CD8-positive, alpha-beta memory T cell (primary cell): ENCODE results near the gene NCOA1. TPM values are rescaled to one million over a fixed set of nuclear protein-coding genes. Genes with fewer than 3 reads are reported as not detected.
"Not testable (repeated sequence)": the region's sequence is repeated elsewhere in the genome, so short reads cannot be mapped to it uniquely, and the experiment has no call there.

Experiments used
- CTCF ChIA-PET: fragments of 350-600 bp; sonication (Branson Sonifier 250); formaldehyde crosslinking; loops from one replicate; lab custom pipeline; 2021; ENCODE audit warnings: antibody characterized with exemption; lab: Charles Lee
- POLR2A ChIA-PET: fragments of 350-600 bp; sonication (Branson Sonifier 250); formaldehyde crosslinking; loops from one replicate; lab custom pipeline; 2021; ENCODE audit warnings: antibody characterized with exemption; lab: Charles Lee
- DNase-seq, 5 donors: peaks; one replicate each; pipeline versions ENCODE4 v3.0.0 to v3.0.0-alpha.2; 2020 to 2022; ENCODE audit warnings: mixed read lengths in 1 of 5
- H3K27ac ChIP-seq: one replicate; pipeline ENCODE4 v1.7.0; 2013; ENCODE audit warnings: low read depth, mild to moderate bottlenecking, low read length, moderate library complexity
- H3K27me3 ChIP-seq: 2 replicates; pipeline ENCODE4 v1.7.0; 2013; ENCODE audit warnings: low read length, mild to moderate bottlenecking; ENCODE audit not compliant: insufficient read depth, poor library complexity, severe bottlenecking
- H3K36me3 ChIP-seq: 2 replicates; pipeline ENCODE4 v1.7.0; 2013; ENCODE audit warnings: mild to moderate bottlenecking, low read length, moderate library complexity; ENCODE audit not compliant: insufficient read depth
- H3K4me1 ChIP-seq: 2 replicates; pipeline ENCODE4 v1.7.0; 2013; ENCODE audit warnings: mild to moderate bottlenecking, low read length, moderate library complexity; ENCODE audit not compliant: insufficient read depth
- H3K4me3 ChIP-seq: 2 replicates; pipeline ENCODE4 v1.7.0; 2013; ENCODE audit warnings: mild to moderate bottlenecking, low read length
- H3K9me3 ChIP-seq: 2 replicates; pipeline ENCODE4 v1.7.0; 2013; ENCODE audit warnings: mild to moderate bottlenecking, low read length
- H3K27ac Mint-ChIP-seq, 8 donors: one replicate each; pipeline ENCODE4 v1.8.0; 2020 to 2021; ENCODE audit warnings: mixed read lengths in 8 of 8, mild to moderate bottlenecking in 6 of 8, inconsistent platforms in 3 of 8, moderate library complexity in 3 of 8
- H3K27me3 Mint-ChIP-seq, 2 donors: one replicate each; pipeline ENCODE4 v1.8.0; 2020 to 2021; ENCODE audit warnings: mixed read lengths in 2 of 2, mild to moderate bottlenecking in 1 of 2, moderate library complexity in 1 of 2
- H3K36me3 Mint-ChIP-seq, 3 donors: one replicate each; pipeline ENCODE4 v1.8.0; 2020 to 2021; ENCODE audit warnings: mixed read lengths in 3 of 3, inconsistent platforms in 1 of 3, mild to moderate bottlenecking in 1 of 3
- H3K4me1 Mint-ChIP-seq, 3 donors: one replicate each; pipeline ENCODE4 v1.8.0; 2020 to 2021; ENCODE audit warnings: mixed read lengths in 3 of 3, inconsistent platforms in 1 of 3, mild to moderate bottlenecking in 1 of 3
- H3K4me3 Mint-ChIP-seq, 7 donors: one replicate each; pipeline ENCODE4 v1.8.0; 2020 to 2021; ENCODE audit warnings: mixed read lengths in 7 of 7, mild to moderate bottlenecking in 6 of 7, moderate library complexity in 4 of 7, inconsistent platforms in 2 of 7
- H3K9me3 Mint-ChIP-seq, 5 donors: one replicate each; pipeline ENCODE4 v1.8.0; 2020 to 2022; ENCODE audit warnings: mixed read lengths in 5 of 5, mild to moderate bottlenecking in 3 of 5, moderate library complexity in 2 of 5, inconsistent platforms in 1 of 5
- polyA plus RNA-seq: library from polyadenylated mRNA; unstranded; fragments of 300-500 nt; fragmentation: Illumina TruSeq; gene quantifications from one replicate; pipeline ENCODE4 v1.2.3, GENCODE V29; 2021
- total RNA-seq, 2 experiments: library from RNA; stranded (reverse); gene quantifications; one replicate each; pipeline ENCODE4 v1.2.3, GENCODE V29; 2021

NCOA1 gene
- total and polyA plus RNA-seq, 3 experiments from 2014 or later: 32.2 to 35.7 (median 32.7) TPM

GRCh38 chr2:24577481-24577880, 86.4 kb downstream of the NCOA1 start:
- no peaks in the 10 kb centered on the region for H3K36me3 ChIP-seq
- Mint-ChIP-seq H3K36me3 (peaks cover 12 to 17% (median 17%) of the 10 kb centered on the region in 3 donors), H3K4me1 (peaks cover 56 to 86% (median 79%) of the 10 kb centered on the region in 3 donors), H3K27me3 (no peaks in the 10 kb centered on the region), H3K9me3 (no peaks in the 10 kb centered on the region), H3K4me3 (peak overlapping the region in 5 of 7 donors; percentile 63 to 74 (median 69)), H3K27ac (peak overlapping the region in 4 of 8 donors; percentile 29 to 67 (median 60))
- ChIA-PET CTCF (interaction anchor here (0.6 to 0.9 kb wide), 2 partner anchors 14 to 15 kb away, joined by 3 read pairs; no protein-coding TSS in a partner anchor), POLR2A (no interaction called here)
- H3K27me3 ChIP-seq: no peaks in the 10 kb centered on the region
- H3K4me1 ChIP-seq: peaks cover 20% of the 10 kb centered on the region
- no peak overlapping the region for H3K4me3 ChIP-seq
- no peak for DNase-seq
- H3K27ac ChIP-seq: no peak overlapping the region
- H3K9me3 ChIP-seq: no peaks in the 10 kb centered on the region

- Mint-ChIP-seq H3K4me1 (peaks cover 53 to 77% (median 72%) of the 10 kb centered on the region in 3 donors), H3K4me3 (peak overlapping the region in 1 of 7 donors; percentile 14), H3K9me3 (no peaks in the 10 kb centered on the region), H3K27me3 (no peaks in the 10 kb centered on the region), H3K27ac (peak overlapping the region in 1 of 8 donors; percentile 35), H3K36me3 (peaks cover 12 to 17% (median 16%) of the 10 kb centered on the region in 3 donors)
- no peak overlapping the region for H3K27ac ChIP-seq
- no peaks in the 10 kb centered on the region for H3K36me3 ChIP-seq
- no peaks in the 10 kb centered on the region for H3K27me3 ChIP-seq
- ChIA-PET CTCF (interaction anchor here (0.9 kb wide), 1 partner anchor 12 kb away, joined by 4 read pairs; no protein-coding TSS in a partner anchor), POLR2A (no interaction called here)
- H3K4me1 ChIP-seq: peaks cover 20% of the 10 kb centered on the region
- no peak for DNase-seq
- H3K4me3 ChIP-seq: no peak overlapping the region
- no peaks in the 10 kb centered on the region for H3K9me3 ChIP-seq
Measured at GRCh38 chr2:24579053-24579803, 88.2 kb downstream of the NCOA1 start.

- H3K27me3 Mint-ChIP-seq: no peaks in the 10 kb centered on the region
- Histone ChIP-seq H3K27ac (no peak overlapping the region), H3K4me1 (peaks cover 20% of the 10 kb centered on the region), H3K4me3 (no peak overlapping the region), H3K36me3 (no peaks in the 10 kb centered on the region), H3K9me3 (no peaks in the 10 kb centered on the region), H3K27me3 (no peaks in the 10 kb centered on the region)
- H3K27ac Mint-ChIP-seq: no peak overlapping the region
- no peaks in the 10 kb centered on the region for H3K9me3 Mint-ChIP-seq
- CTCF ChIA-PET: no interaction called here
- no peak for DNase-seq
- H3K36me3 Mint-ChIP-seq: peaks cover 17 to 18% (median 17%) of the 10 kb centered on the region in 3 donors
- no peak overlapping the region for H3K4me3 Mint-ChIP-seq
- H3K4me1 Mint-ChIP-seq: peaks cover 48 to 75% (median 62%) of the 10 kb centered on the region in 3 donors
- POLR2A ChIA-PET: no interaction called here
Measured at GRCh38 chr2:24580561-24580960, 89.5 kb downstream of the NCOA1 start.

- peaks cover 14% of the 10 kb centered on the region for H3K4me1 ChIP-seq
- H3K27ac ChIP-seq, DNase-seq, H3K27me3 Mint-ChIP-seq, CTCF ChIA-PET, H3K27me3 ChIP-seq, H3K27ac Mint-ChIP-seq, H3K4me3 ChIP-seq, H3K4me3 Mint-ChIP-seq, H3K9me3 Mint-ChIP-seq, POLR2A ChIA-PET, H3K36me3 ChIP-seq, H3K9me3 ChIP-seq: not testable (repeated sequence)
- Mint-ChIP-seq H3K36me3 (peaks cover 20 to 24% (median 21%) of the 10 kb centered on the region in 3 donors), H3K4me1 (peaks cover 45 to 70% (median 57%) of the 10 kb centered on the region in 3 donors)
Measured at GRCh38 chr2:24581971-24582370, 90.9 kb downstream of the NCOA1 start.

GRCh38 chr2:24586955-24587354, 95.9 kb downstream of the NCOA1 start:
- Mint-ChIP-seq H3K4me3 (peak overlapping the region in 1 of 7 donors; percentile 60), H3K27me3 (no peaks in the 10 kb centered on the region), H3K36me3 (peaks cover 12 to 34% (median 26%) of the 10 kb centered on the region in 3 donors), H3K9me3 (no peaks in the 10 kb centered on the region), H3K4me1 (peaks cover 36 to 54% (median 39%) of the 10 kb centered on the region in 3 donors), H3K27ac (peak overlapping the region in 7 of 8 donors; percentile 19 to 61 (median 47))
- Histone ChIP-seq H3K4me3 (no peak overlapping the region), H3K9me3 (no peaks in the 10 kb centered on the region), H3K27me3 (no peaks in the 10 kb centered on the region), H3K27ac (no peak overlapping the region), H3K36me3 (no peaks in the 10 kb centered on the region), H3K4me1 (peaks cover 6% of the 10 kb centered on the region)
- POLR2A ChIA-PET: no interaction called here
- CTCF ChIA-PET: interaction anchor here (1.3 kb wide), 1 partner anchor 28 kb away, joined by 3 read pairs; no protein-coding TSS in a partner anchor
- peak in 4 of 5 donors; percentile 6 to 49 (median 14) for DNase-seq

- POLR2A ChIA-PET: no interaction called here
Measured at GRCh38 chr2:24588294-24588693, 97.2 kb downstream of the NCOA1 start.

GRCh38 chr2:24592441-24593100, 101.5 kb downstream of the NCOA1 start:
- H3K4me3 ChIP-seq: no peak overlapping the region

More at GRCh38 chr2:24588294-24588693, 97.2 kb downstream of the NCOA1 start:
- Mint-ChIP-seq H3K36me3 (peaks cover 7 to 39% (median 27%) of the 10 kb centered on the region in 3 donors), H3K9me3 (no peaks in the 10 kb centered on the region), H3K4me3 (peak overlapping the region in 1 of 7 donors; percentile 0), H3K27me3 (no peaks in the 10 kb centered on the region), H3K27ac (peak overlapping the region in 2 of 8 donors; percentile 2 to 40), H3K4me1 (peaks cover 34 to 58% (median 43%) of the 10 kb centered on the region in 3 donors)
- no peaks in the 10 kb centered on the region for H3K36me3 ChIP-seq
- peaks cover 6% of the 10 kb centered on the region for H3K4me1 ChIP-seq
- DNase-seq: no peak
- no peaks in the 10 kb centered on the region for H3K9me3 ChIP-seq
- no peak overlapping the region for H3K4me3 ChIP-seq
- CTCF ChIA-PET: no interaction called here
- H3K27ac ChIP-seq: no peak overlapping the region
- H3K27me3 ChIP-seq: no peaks in the 10 kb centered on the region

More at GRCh38 chr2:24592441-24593100, 101.5 kb downstream of the NCOA1 start:
- no peak overlapping the region for H3K27ac Mint-ChIP-seq
- POLR2A ChIA-PET: no interaction called here
- no peak for DNase-seq
- H3K36me3 ChIP-seq: no peaks in the 10 kb centered on the region
- no peaks in the 10 kb centered on the region for H3K27me3 ChIP-seq
- H3K4me1 ChIP-seq: no peaks in the 10 kb centered on the region
- H3K36me3 Mint-ChIP-seq: peaks cover 4 to 28% (median 19%) of the 10 kb centered on the region in 3 donors
- H3K9me3 ChIP-seq: no peaks in the 10 kb centered on the region
- H3K27ac ChIP-seq: no peak overlapping the region
- H3K9me3 Mint-ChIP-seq: no peaks in the 10 kb centered on the region
- no peak overlapping the region for H3K4me3 Mint-ChIP-seq
- peaks cover 18 to 57% (median 31%) of the 10 kb centered on the region in 3 donors for H3K4me1 Mint-ChIP-seq
- CTCF ChIA-PET: interaction anchor here (0.6 kb wide), 2 partner anchors 15 to 738 kb away, joined by 3 read pairs; no protein-coding TSS in a partner anchor
- no peaks in the 10 kb centered on the region for H3K27me3 Mint-ChIP-seq
